ENCODE data around the gene DDX41. TPM values are rescaled to one million over a fixed set of nuclear protein-coding genes. Genes with fewer than 3 reads are reported as not detected.

Gene DDX41
- total and polyA plus RNA-seq, 5 donors from 2014 or later, result 41.8 to 73.2 (median 46.5) TPM

- no peaks in the 10 kb centered on the region for H3K27me3 Mint-ChIP-seq
- H3K4me3 ChIP-seq (ENCODE audit: low read depth, low read length), result no peak overlapping the region
- peaks cover 13% of the 10 kb centered on the region for H3K36me3 Mint-ChIP-seq
- ATAC-seq (ENCODE audit: low read depth in 2 of 2), result no peak
- H3K9me3 Mint-ChIP-seq, result no peaks in the 10 kb centered on the region
- peaks cover 13 to 51% (median 39%) of the 10 kb centered on the region in 4 donors for H3K4me1 Mint-ChIP-seq
- DNase-seq, result no peak
- no peak overlapping the region for H3K27ac ChIP-seq (ENCODE audit: insufficient read depth, low read length, poor library complexity, severe bottlenecking)
- H3K4me3 Mint-ChIP-seq, result no peak overlapping the region
- H3K27ac Mint-ChIP-seq, result peak overlapping the region in 1 of 3 donors; percentile 16
- no peaks in the 10 kb centered on the region for H3K27me3 ChIP-seq (ENCODE audit: control insufficient read depth, insufficient read depth, low read length)
- H3K4me1 ChIP-seq (ENCODE audit: control insufficient read depth, insufficient read depth, low read length, poor library complexity, severe bottlenecking), result peaks cover 3% of the 10 kb centered on the region
- H3K36me3 ChIP-seq (ENCODE audit: control insufficient read depth, insufficient read depth, low read length), result peaks cover 18% of the 10 kb centered on the region
- no peaks in the 10 kb centered on the region for H3K9me3 ChIP-seq (ENCODE audit: control insufficient read depth in 2 of 2, low read length in 2 of 2)
Observed at GRCh38 chr5:177545487-177546257, 28.9 kb upstream of the DDX41 start.

GRCh38 chr5:177542816-177543465 is 26.2 kb upstream of the DDX41 start:
- H3K36me3 Mint-ChIP-seq, result peaks cover 22% of the 10 kb centered on the region

GRCh38 chr5:177540438-177540837 is 23.7 kb upstream of the DDX41 start:
- Histone ChIP-seq H3K4me3 (ENCODE audit: low read depth, low read length) (no peak overlapping the region), H3K27me3 (ENCODE audit: control insufficient read depth, insufficient read depth, low read length) (no peaks in the 10 kb centered on the region), H3K36me3 (ENCODE audit: control insufficient read depth, insufficient read depth, low read length) (peaks cover 50% of the 10 kb centered on the region), H3K9me3 (ENCODE audit: control insufficient read depth in 2 of 2, low read length in 2 of 2) (no peaks in the 10 kb centered on the region), H3K4me1 (ENCODE audit: control insufficient read depth, insufficient read depth, low read length, poor library complexity, severe bottlenecking) (no peaks in the 10 kb centered on the region), H3K27ac (ENCODE audit: insufficient read depth, low read length, poor library complexity, severe bottlenecking) (no peak overlapping the region)
- no peak overlapping the region for H3K27ac Mint-ChIP-seq
- peaks cover 24% of the 10 kb centered on the region for H3K36me3 Mint-ChIP-seq
- H3K9me3 Mint-ChIP-seq, result no peaks in the 10 kb centered on the region
- H3K4me1 Mint-ChIP-seq, result peaks cover 15 to 29% (median 18%) of the 10 kb centered on the region in 4 donors
- ATAC-seq (ENCODE audit: low read depth in 2 of 2), result no peak
- no peak for DNase-seq
- no peaks in the 10 kb centered on the region for H3K27me3 Mint-ChIP-seq
- no peak overlapping the region for H3K4me3 Mint-ChIP-seq

More at GRCh38 chr5:177542816-177543465, 26.2 kb upstream of the DDX41 start:
- no peak for DNase-seq
- ATAC-seq (ENCODE audit: low read depth in 2 of 2), result no peak
- no peaks in the 10 kb centered on the region for H3K27me3 ChIP-seq (ENCODE audit: control insufficient read depth, insufficient read depth, low read length)
- H3K4me3 ChIP-seq (ENCODE audit: low read depth, low read length), result no peak overlapping the region
- H3K9me3 Mint-ChIP-seq, result no peaks in the 10 kb centered on the region
- H3K36me3 ChIP-seq (ENCODE audit: control insufficient read depth, insufficient read depth, low read length), result peaks cover 29% of the 10 kb centered on the region
- H3K9me3 ChIP-seq (ENCODE audit: control insufficient read depth in 2 of 2, low read length in 2 of 2), result no peaks in the 10 kb centered on the region
- no peak overlapping the region for H3K27ac ChIP-seq (ENCODE audit: insufficient read depth, low read length, poor library complexity, severe bottlenecking)
- no peaks in the 10 kb centered on the region for H3K4me1 ChIP-seq (ENCODE audit: control insufficient read depth, insufficient read depth, low read length, poor library complexity, severe bottlenecking)
- peaks cover 14 to 45% (median 30%) of the 10 kb centered on the region in 4 donors for H3K4me1 Mint-ChIP-seq
- H3K4me3 Mint-ChIP-seq, result no peak overlapping the region
- H3K27ac Mint-ChIP-seq, result peak overlapping the region in 2 of 3 donors; percentile 43 to 58
- H3K27me3 Mint-ChIP-seq, result no peaks in the 10 kb centered on the region

- Histone ChIP-seq H3K36me3 (ENCODE audit: control insufficient read depth, insufficient read depth, low read length) (peaks cover 53% of the 10 kb centered on the region), H3K27me3 (ENCODE audit: control insufficient read depth, insufficient read depth, low read length) (no peaks in the 10 kb centered on the region), H3K4me1 (ENCODE audit: control insufficient read depth, insufficient read depth, low read length, poor library complexity, severe bottlenecking) (no peaks in the 10 kb centered on the region), H3K27ac (ENCODE audit: insufficient read depth, low read length, poor library complexity, severe bottlenecking) (no peak overlapping the region), H3K9me3 (ENCODE audit: control insufficient read depth in 2 of 2, low read length in 2 of 2) (no peaks in the 10 kb centered on the region), H3K4me3 (ENCODE audit: low read depth, low read length) (no peak overlapping the region)
- Mint-ChIP-seq H3K27ac (no peak overlapping the region), H3K4me3 (no peak overlapping the region), H3K27me3 (no peaks in the 10 kb centered on the region), H3K36me3 (peaks cover 24% of the 10 kb centered on the region), H3K9me3 (no peaks in the 10 kb centered on the region), H3K4me1 (peaks cover 9 to 27% (median 20%) of the 10 kb centered on the region in 4 donors)
- ATAC-seq (ENCODE audit: low read depth in 2 of 2) (no peak), DNase-seq (no peak)
Observed at GRCh38 chr5:177539411-177539810, 22.6 kb upstream of the DDX41 start.

- no peak overlapping the region for H3K4me3 ChIP-seq (ENCODE audit: low read depth, low read length)
- H3K27ac ChIP-seq (ENCODE audit: insufficient read depth, low read length, poor library complexity, severe bottlenecking), result no peak overlapping the region
- Mint-ChIP-seq H3K27me3 (no peaks in the 10 kb centered on the region), H3K4me1 (peaks cover 9 to 22% (median 19%) of the 10 kb centered on the region in 4 donors), H3K4me3 (no peak overlapping the region), H3K27ac (no peak overlapping the region), H3K9me3 (no peaks in the 10 kb centered on the region), H3K36me3 (peaks cover 25% of the 10 kb centered on the region)
- no peaks in the 10 kb centered on the region for H3K27me3 ChIP-seq (ENCODE audit: control insufficient read depth, insufficient read depth, low read length)
- ATAC-seq (ENCODE audit: low read depth in 2 of 2) (no peak), DNase-seq (no peak)
- peaks cover 53% of the 10 kb centered on the region for H3K36me3 ChIP-seq (ENCODE audit: control insufficient read depth, insufficient read depth, low read length)
- H3K4me1 ChIP-seq (ENCODE audit: control insufficient read depth, insufficient read depth, low read length, poor library complexity, severe bottlenecking), result no peaks in the 10 kb centered on the region
- no peaks in the 10 kb centered on the region for H3K9me3 ChIP-seq (ENCODE audit: control insufficient read depth in 2 of 2, low read length in 2 of 2)
Observed at GRCh38 chr5:177538876-177539275, 22.1 kb upstream of the DDX41 start.

- Histone ChIP-seq H3K36me3 (ENCODE audit: control insufficient read depth, insufficient read depth, low read length) (peaks cover 54% of the 10 kb centered on the region), H3K27me3 (ENCODE audit: control insufficient read depth, insufficient read depth, low read length) (no peaks in the 10 kb centered on the region), H3K4me1 (ENCODE audit: control insufficient read depth, insufficient read depth, low read length, poor library complexity, severe bottlenecking) (no peaks in the 10 kb centered on the region), H3K9me3 (ENCODE audit: control insufficient read depth in 2 of 2, low read length in 2 of 2) (no peaks in the 10 kb centered on the region), H3K27ac (ENCODE audit: insufficient read depth, low read length, poor library complexity, severe bottlenecking) (no peak overlapping the region), H3K4me3 (ENCODE audit: low read depth, low read length) (no peak overlapping the region)
- Mint-ChIP-seq H3K27me3 (no peaks in the 10 kb centered on the region), H3K9me3 (peaks cover 0 to 1% (median 0%) of the 10 kb centered on the region in 7 donors), H3K36me3 (peaks cover 32% of the 10 kb centered on the region), H3K27ac (peak overlapping the region in 1 of 3 donors; percentile 58), H3K4me1 (peaks cover 4 to 18% (median 12%) of the 10 kb centered on the region in 4 donors), H3K4me3 (no peak overlapping the region)
- DNase-seq (no peak), ATAC-seq (ENCODE audit: low read depth in 2 of 2) (no peak)
Observed at GRCh38 chr5:177537389-177538361, 20.9 kb upstream of the DDX41 start.

GRCh38 chr5:177536386-177536785 is 19.6 kb upstream of the DDX41 start:
- Mint-ChIP-seq H3K36me3 (peaks cover 31% of the 10 kb centered on the region), H3K27ac (peak overlapping the region in 1 of 3 donors; percentile 60), H3K27me3 (no peaks in the 10 kb centered on the region), H3K4me1 (peaks cover 0 to 12% (median 7%) of the 10 kb centered on the region in 4 donors), H3K9me3 (peaks cover 0 to 1% (median 0%) of the 10 kb centered on the region in 7 donors), H3K4me3 (no peak overlapping the region)
- Histone ChIP-seq H3K9me3 (ENCODE audit: control insufficient read depth in 2 of 2, low read length in 2 of 2) (no peaks in the 10 kb centered on the region), H3K27ac (ENCODE audit: insufficient read depth, low read length, poor library complexity, severe bottlenecking) (no peak overlapping the region), H3K27me3 (ENCODE audit: control insufficient read depth, insufficient read depth, low read length) (no peaks in the 10 kb centered on the region), H3K36me3 (ENCODE audit: control insufficient read depth, insufficient read depth, low read length) (peaks cover 59% of the 10 kb centered on the region), H3K4me3 (ENCODE audit: low read depth, low read length) (no peak overlapping the region), H3K4me1 (ENCODE audit: control insufficient read depth, insufficient read depth, low read length, poor library complexity, severe bottlenecking) (no peaks in the 10 kb centered on the region)
- DNase-seq (no peak), ATAC-seq (ENCODE audit: low read depth in 2 of 2) (no peak)

All from CD4-positive, CD25-positive, alpha-beta regulatory T cell (primary cell).